ENCODE measurements around the gene CD300H.

The CD300H gene

GRCh38 chr17:74550602-74551001, 16.7 kb downstream of the CD300H start:
- TF ChIP-seq CTCF (conservative IDR thresholded peaks at IDR 0.05; ENCODE audit: low read depth, low read length) = no peak
- H3K4me3 ChIP-seq (ENCODE audit: low read length) = no peak overlapping the region
- no peak for DNase-seq (ENCODE audit: low read depth)

GRCh38 chr17:74549343-74549742, 18.0 kb downstream of the CD300H start:
- H3K4me3 ChIP-seq (ENCODE audit: low read length) = no peak overlapping the region
- no peak for TF ChIP-seq CTCF (conservative IDR thresholded peaks at IDR 0.05; ENCODE audit: low read depth, low read length)
- no peak for DNase-seq (ENCODE audit: low read depth)

- no peak for TF ChIP-seq CTCF (conservative IDR thresholded peaks at IDR 0.05; ENCODE audit: low read depth, low read length)
- no peak for DNase-seq (ENCODE audit: low read depth)
- H3K4me3 ChIP-seq (ENCODE audit: low read length) = no peak overlapping the region
These were observed 19.6 kb downstream of the CD300H start for GRCh38 chr17:74547736-74548135.

- no peak for DNase-seq (ENCODE audit: low read depth)
- H3K4me3 ChIP-seq (ENCODE audit: low read length) = no peak overlapping the region
- TF ChIP-seq CTCF (conservative IDR thresholded peaks at IDR 0.05; ENCODE audit: low read depth, low read length) = no peak
These were observed 20.0 kb downstream of the CD300H start for GRCh38 chr17:74547264-74547663.

- no peak for DNase-seq (ENCODE audit: low read depth)
- TF ChIP-seq CTCF (conservative IDR thresholded peaks at IDR 0.05; ENCODE audit: low read depth, low read length) = no peak
- no peak overlapping the region for H3K4me3 ChIP-seq (ENCODE audit: low read length)
These were observed 20.7 kb downstream of the CD300H start for GRCh38 chr17:74546586-74546985.

- DNase-seq (ENCODE audit: low read depth) = no peak
- H3K4me3 ChIP-seq (ENCODE audit: low read length) = no peak within 1 kb of the TSS
- no peak for TF ChIP-seq CTCF (conservative IDR thresholded peaks at IDR 0.05; ENCODE audit: low read depth, low read length)
These were observed 21.5 kb downstream of the CD300H start, which contains the start of gene CD300C for GRCh38 chr17:74545843-74546230. CD300C (minus strand) TSS chr17:74546115; CDS start chr17:74545782, 333 bp downstream.

GRCh38 chr17:74544991-74545842, 22.1 kb downstream of the CD300H start:
- TF ChIP-seq CTCF (conservative IDR thresholded peaks at IDR 0.05; ENCODE audit: low read depth, low read length) = no peak
- H3K4me3 ChIP-seq (ENCODE audit: low read length) = no peak overlapping the region
- no peak for DNase-seq (ENCODE audit: low read depth)

Data from retinal pigment epithelial cell (primary cell).